OCI-LY1 (cell line): ENCODE measurements around the gene INSRR.

Source experiments
- CTCF ChIP-seq: fragments of 200-600 bp; sonication (generic), shearing (Covaris generic); IDR thresholded peaks from 2 replicates; pipeline ENCODE4 v1.5.1; 2017; ENCODE audit warnings: mild to moderate bottlenecking, antibody characterized with exemption, low read length, moderate library complexity, mixed read lengths
- EZH2 ChIP-seq: fragments of 200-600 bp; sonication (generic), shearing (Covaris generic); IDR thresholded peaks from 2 replicates; pipeline ENCODE4 v1.8.0; 2017; ENCODE audit warnings: borderline replicate concordance, mixed run types, mild to moderate bottlenecking, antibody characterized with exemption, low read length, moderate library complexity, mixed read lengths

DNA sequence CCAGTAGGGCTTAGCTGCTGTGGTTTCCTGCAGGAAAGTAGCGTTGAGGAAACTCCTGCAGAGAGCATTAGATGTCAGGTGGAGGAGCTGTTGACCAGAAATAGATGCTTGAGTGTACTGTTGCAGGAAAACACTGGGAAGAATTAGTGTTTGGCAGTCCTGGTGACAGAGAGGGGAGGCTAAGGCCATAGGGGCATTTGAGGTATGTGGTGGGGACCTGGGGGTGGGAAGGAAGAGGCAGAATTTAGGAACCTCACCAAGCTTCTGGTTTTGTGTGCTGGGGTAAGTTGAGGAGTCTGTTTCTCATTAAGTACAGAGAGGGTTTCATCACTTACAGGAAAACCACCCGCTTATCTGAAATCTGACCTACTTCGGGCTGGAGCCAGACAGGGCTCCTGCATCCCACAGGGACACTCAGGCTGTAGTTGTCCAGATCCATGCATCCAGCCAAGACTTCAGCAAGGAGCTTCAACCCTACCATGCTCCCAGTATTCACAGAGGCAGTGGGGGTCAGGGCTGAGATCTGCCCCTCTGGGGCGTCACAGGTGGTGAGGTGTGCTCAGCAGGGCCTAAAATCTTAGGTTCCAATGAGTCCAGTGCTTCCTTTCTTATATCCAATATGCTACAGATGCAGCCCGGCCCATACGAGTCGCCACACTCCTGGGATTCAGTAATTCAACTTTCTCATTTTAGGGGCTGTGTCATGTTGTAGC, 57.4 kb downstream of the INSRR start:
- TF ChIP-seq CTCF (no peak), EZH2 (no peak)
